Spinal cord (tissue), 10 donors: ENCODE results near the gene DYSF. TPM values are rescaled to one million over a fixed set of nuclear protein-coding genes. Genes with fewer than 3 reads are reported as not detected.

Experiments
- DNase-seq, 6 donors: peaks; one replicate each; pipeline versions ENCODE4 v3.0.0 to v3.0.0-alpha.2; 2013 to 2015; ENCODE audit warnings: low spot score in 6 of 6, low read depth in 4 of 6
- H3K27ac ChIP-seq: one replicate; pipeline ENCODE4 v1.5.1; 2013; ENCODE audit warnings: low read depth, low read length, control low read depth
- H3K27me3 ChIP-seq: one replicate; pipeline ENCODE4 v1.6.1; 2013; ENCODE audit warnings: low read length; ENCODE audit not compliant: control insufficient read depth, insufficient read depth
- H3K36me3 ChIP-seq: one replicate; pipeline ENCODE4 v1.6.1; 2013; ENCODE audit warnings: low read length; ENCODE audit not compliant: control insufficient read depth, insufficient read depth
- H3K4me1 ChIP-seq: one replicate; pipeline ENCODE4 v1.6.1; 2013; ENCODE audit warnings: low read length; ENCODE audit not compliant: control insufficient read depth, insufficient read depth
- H3K4me3 ChIP-seq: one replicate; pipeline ENCODE4 v1.5.1; 2013; ENCODE audit warnings: low read depth, low read length, control low read depth
- H3K9me3 ChIP-seq: one replicate; pipeline ENCODE4 v1.6.1; 2013; ENCODE audit warnings: low read length; ENCODE audit not compliant: control insufficient read depth, insufficient read depth
- WGBS: methylation state at CpG from one replicate; pipeline ENCODE4 v1.1.5; 2013; ENCODE audit warnings: missing lambda C conversion rate; ENCODE audit not compliant: insufficient coverage; 5-methylcytosine and 5-hydroxymethylcytosine counted together
- polyA plus RNA-seq, 2 donors: library from polyadenylated mRNA; unstranded; fragments of 120-200 nt; gene quantifications; one replicate each; pipeline ENCODE4 v1.2.1, GENCODE V29; 2013; ENCODE audit not compliant: insufficient read length in 2 of 2
- total RNA-seq, 2 donors: library from RNA; depleted of rRNA in 1 of 2; stranded (reverse); fragments of 120-200 nt in 1 of 2; fragments of >200 nt in 1 of 2; gene quantifications; one replicate each; pipeline versions ENCODE4 v1.2.3 to v1.2.4, GENCODE V29; 2013 to 2014
- donor health status: healthy.

The DYSF gene
- total and polyA plus RNA-seq, 4 donors, result 3.5 to 12.0 (median 6.7) TPM

DNA sequence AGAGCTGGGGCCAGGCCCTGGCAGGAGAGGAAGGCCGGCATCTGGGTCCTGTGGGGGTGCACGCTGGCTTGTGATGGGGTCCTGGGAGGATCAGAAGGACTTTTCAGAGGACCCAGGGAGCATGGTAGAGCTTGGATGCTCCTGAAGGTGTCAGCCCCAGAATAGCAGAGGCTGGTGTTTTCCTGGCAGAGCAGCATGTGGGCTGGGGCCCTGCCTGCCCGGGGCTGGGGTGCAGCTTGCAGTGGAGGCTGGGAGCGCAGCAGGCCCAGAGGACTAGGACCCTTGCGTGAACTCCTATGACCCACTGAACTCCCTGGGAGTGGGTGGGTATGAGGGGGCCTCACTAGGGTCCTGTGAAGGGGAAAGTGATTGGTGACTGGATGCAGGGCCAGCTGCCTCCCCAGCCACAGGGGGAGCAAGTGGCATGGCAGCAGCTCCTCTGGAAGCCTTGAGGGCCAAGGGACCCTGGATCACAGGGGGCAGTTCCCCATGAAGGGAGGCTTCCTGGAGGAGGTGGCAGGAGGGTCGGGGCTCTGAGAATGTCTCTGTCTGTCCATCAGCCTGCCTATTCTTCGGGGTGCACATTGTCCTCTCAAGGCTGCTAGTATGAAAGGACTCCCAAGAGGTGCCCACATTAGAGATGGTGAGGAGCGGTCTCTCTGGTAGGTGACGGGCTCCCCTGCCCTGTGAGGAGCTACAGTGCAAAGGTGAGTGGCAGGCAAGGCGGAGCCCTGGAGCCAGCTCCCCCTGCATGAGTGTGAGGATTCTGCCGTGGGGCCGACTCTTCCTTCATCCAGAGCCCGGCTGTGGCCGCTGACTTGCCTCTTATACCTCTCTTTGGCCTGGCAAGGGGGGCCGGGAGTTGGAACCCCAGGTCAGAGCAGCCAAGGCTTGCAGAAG is 249.0 kb downstream of the DYSF start:
- no peak for DNase-seq
- H3K4me3 ChIP-seq, result no peak overlapping the region
- H3K27ac ChIP-seq, result no peak overlapping the region
- H3K36me3 ChIP-seq, result no peaks in the 10 kb centered on the region
- peaks cover 51% of the 10 kb centered on the region for H3K4me1 ChIP-seq
- H3K27me3 ChIP-seq, result no peaks in the 10 kb centered on the region
- no peaks in the 10 kb centered on the region for H3K9me3 ChIP-seq
- WGBS, result 83% methylated on average over 15 of the region's 15 CpGs

DNA sequence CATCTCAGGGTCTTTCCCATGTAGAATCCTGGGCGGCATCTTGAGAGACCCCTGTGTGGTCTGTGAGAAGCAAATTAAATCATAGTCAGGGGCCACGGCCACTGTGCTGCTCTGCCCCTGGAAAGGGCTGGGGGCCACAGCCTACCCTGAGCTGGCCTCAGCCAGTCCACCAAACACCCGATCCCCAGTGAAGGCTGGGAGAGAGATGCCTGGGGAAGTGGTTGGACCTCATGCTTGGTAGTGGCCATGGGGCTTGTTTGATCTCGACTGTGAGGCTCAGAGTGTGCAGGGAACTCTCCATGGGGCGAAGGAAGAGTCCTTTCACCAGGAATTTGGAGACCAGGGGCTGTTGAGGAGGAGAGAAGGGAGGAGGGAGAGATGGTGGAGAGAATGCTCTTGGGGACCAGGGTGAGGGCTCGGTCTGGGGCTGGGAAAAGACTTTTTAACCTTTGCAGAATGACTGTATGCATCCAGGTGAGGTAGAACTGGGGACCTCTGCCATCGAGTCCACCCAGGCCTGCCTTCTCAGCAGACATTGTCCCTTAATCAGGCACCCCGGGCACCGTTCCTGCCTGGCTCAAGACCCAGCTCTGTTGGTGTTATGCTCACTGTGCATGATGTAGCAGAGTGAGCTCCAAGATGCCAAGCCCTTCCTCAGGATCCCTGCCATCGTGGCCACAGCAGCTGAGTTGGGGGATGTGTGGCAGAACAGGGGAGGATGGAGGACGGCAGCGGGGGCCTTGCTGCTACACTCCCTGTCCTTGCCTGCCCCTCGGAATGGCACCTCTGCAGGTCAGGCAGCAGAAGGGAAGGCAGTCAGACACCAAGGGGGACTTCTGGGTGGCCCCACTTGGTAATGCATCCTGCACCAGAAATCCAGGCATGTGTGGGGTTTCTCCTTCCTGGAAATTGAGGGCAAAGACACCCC is 249.9 kb downstream of the DYSF start:
- H3K36me3 ChIP-seq, result no peaks in the 10 kb centered on the region
- H3K27ac ChIP-seq, result no peak overlapping the region
- 82% methylated on average over 13 of the region's 13 CpGs for WGBS
- no peaks in the 10 kb centered on the region for H3K27me3 ChIP-seq
- no peaks in the 10 kb centered on the region for H3K9me3 ChIP-seq
- H3K4me3 ChIP-seq, result no peak overlapping the region
- peaks cover 51% of the 10 kb centered on the region for H3K4me1 ChIP-seq
- no peak for DNase-seq

DNA sequence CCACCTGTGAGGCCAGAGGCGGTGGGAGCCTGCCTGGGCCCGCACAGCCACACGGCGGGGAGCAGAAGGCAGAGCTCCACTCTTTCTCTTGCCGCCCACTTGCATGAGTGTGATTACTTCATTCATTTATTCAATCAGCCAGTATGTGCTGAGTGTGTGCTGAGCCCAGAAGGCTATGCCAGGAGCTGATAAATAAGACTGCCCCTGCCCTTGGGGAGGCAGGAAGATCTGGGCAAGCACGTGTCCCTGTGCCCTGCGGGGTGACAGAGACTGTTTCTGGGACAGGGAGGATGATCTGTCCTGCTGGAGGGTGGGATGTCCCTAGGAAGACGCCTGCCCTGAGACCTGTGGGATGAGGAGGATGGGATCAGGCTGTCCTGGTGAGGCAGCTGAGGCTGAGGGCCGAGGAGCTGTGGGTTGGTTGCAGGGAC is 250.8 kb downstream of the DYSF start:
- Histone ChIP-seq H3K27ac (no peak overlapping the region), H3K9me3 (no peaks in the 10 kb centered on the region), H3K27me3 (no peaks in the 10 kb centered on the region), H3K4me1 (peaks cover 51% of the 10 kb centered on the region), H3K36me3 (no peaks in the 10 kb centered on the region), H3K4me3 (no peak overlapping the region)
- DNase-seq, result no peak
- 79% methylated on average over 4 of the region's 9 CpGs for WGBS

DNA sequence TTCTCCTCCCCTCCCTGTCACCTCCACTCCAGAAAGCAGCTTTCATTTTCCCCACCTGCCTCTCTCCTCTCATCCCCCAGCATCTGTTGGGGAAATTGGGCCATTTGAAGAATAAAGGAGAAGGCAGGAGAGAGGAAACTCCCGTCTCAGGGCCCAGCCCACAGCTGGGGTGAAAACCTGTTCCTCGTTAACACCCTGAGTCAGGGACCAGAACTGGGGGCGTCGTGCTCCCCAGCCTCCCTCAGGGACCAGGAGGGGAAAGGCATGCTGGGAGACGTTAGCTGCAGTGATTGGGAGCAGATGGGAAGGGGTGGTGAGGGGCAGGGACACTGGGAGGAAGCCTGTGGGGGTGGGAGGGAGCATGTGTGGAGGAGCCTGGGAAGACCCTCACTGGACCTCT is 251.3 kb downstream of the DYSF start:
- WGBS, result 77% methylated on average over 5 of the region's 5 CpGs
- H3K4me3 ChIP-seq, result no peak overlapping the region
- no peak overlapping the region for H3K27ac ChIP-seq
- H3K27me3 ChIP-seq, result no peaks in the 10 kb centered on the region
- peaks cover 50% of the 10 kb centered on the region for H3K4me1 ChIP-seq
- H3K36me3 ChIP-seq, result no peaks in the 10 kb centered on the region
- no peaks in the 10 kb centered on the region for H3K9me3 ChIP-seq
- DNase-seq, result no peak

DNA sequence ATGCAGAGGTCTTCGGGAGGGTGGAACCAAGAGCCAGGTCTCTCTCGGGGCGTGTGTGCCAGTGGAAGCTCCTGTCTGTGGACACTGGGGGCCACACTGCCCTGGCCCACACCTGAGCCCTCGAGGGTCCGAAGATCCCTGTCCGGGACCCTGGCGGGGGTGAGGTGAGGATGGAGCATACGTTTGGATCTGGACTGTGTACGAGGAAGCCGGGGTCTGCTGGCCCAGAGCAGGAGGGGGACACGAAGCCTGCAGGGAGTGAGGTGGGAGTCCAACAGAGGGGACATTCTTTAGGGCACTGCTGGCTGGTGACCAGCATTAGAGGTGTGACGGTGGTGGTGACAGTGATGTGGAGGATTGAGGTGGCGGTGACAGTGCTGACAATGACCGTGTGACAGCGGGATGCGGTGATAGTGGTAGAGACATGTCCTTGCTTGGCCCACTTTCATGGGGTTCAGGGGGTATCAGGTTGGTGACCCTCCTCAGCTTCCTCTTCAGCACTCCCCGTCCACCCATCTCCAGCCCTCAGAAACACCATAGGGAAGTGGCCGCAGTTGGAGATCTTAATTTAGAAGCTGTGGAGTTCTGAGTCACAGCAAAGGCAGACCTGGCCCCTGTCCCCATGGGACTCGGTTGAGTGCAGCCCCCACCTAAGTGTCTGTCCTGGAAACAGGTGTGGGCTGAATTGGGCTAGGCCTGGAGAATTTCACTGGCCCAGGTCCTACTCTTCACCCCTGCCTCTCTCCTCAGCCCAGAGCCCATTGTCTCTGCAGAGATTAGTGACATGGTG is 252.0 kb downstream of the DYSF start:
- 98% methylated on average over 17 of the region's 19 CpGs for WGBS
- H3K27me3 ChIP-seq, result no peaks in the 10 kb centered on the region
- peaks cover 43% of the 10 kb centered on the region for H3K4me1 ChIP-seq
- no peak overlapping the region for H3K27ac ChIP-seq
- no peak for DNase-seq
- no peaks in the 10 kb centered on the region for H3K9me3 ChIP-seq
- H3K36me3 ChIP-seq, result no peaks in the 10 kb centered on the region
- no peak overlapping the region for H3K4me3 ChIP-seq

DNA sequence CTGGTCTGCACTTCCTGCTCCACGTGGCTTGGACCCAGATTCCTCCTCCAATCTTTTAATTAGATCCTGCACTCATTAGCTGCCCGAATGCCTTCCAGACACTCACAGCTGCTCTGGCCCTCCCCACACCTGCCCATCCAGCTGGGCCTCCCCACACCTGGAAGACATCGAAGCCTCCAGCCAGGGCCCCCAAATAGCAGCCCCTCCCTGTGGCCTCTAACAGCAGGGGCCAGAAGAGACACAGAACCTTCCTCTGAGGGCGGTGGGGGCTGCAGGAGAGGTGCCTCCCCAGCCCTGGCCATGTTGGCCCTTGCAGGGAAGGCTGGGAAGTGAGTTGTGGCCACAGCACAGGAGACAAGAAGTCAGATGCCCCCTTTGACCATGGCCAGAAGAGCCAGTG is 252.8 kb downstream of the DYSF start:
- Histone ChIP-seq H3K4me3 (no peak overlapping the region), H3K36me3 (no peaks in the 10 kb centered on the region), H3K4me1 (peaks cover 35% of the 10 kb centered on the region), H3K27me3 (no peaks in the 10 kb centered on the region), H3K27ac (no peak overlapping the region), H3K9me3 (no peaks in the 10 kb centered on the region)
- 67% methylated on average over 3 of the region's 4 CpGs for WGBS
- no peak for DNase-seq

DNA sequence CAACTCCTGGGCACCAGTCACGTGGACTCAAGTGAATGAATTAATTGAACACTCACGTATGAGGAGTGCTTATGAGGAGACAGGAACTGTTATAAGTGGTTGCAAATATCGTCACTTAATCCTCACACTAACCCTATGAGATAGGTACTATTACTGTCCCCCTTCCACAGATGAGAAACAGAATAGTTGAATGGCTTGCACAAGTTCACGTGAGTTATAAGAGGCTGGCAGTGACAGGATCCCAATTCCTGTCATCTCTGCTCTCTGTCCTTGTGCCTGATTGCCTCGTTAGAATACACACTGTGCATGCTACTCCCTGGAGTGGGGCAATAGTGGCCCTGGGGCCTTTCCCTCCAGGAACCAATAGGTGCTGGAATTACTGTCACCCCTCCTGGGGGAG is 253.5 kb downstream of the DYSF start:
- no peak for DNase-seq
- peaks cover 28% of the 10 kb centered on the region for H3K4me1 ChIP-seq
- H3K4me3 ChIP-seq, result no peak overlapping the region
- 73% methylated on average over 2 of the region's 5 CpGs for WGBS
- no peaks in the 10 kb centered on the region for H3K27me3 ChIP-seq
- H3K9me3 ChIP-seq, result no peaks in the 10 kb centered on the region
- no peaks in the 10 kb centered on the region for H3K36me3 ChIP-seq
- H3K27ac ChIP-seq, result no peak overlapping the region

DNA sequence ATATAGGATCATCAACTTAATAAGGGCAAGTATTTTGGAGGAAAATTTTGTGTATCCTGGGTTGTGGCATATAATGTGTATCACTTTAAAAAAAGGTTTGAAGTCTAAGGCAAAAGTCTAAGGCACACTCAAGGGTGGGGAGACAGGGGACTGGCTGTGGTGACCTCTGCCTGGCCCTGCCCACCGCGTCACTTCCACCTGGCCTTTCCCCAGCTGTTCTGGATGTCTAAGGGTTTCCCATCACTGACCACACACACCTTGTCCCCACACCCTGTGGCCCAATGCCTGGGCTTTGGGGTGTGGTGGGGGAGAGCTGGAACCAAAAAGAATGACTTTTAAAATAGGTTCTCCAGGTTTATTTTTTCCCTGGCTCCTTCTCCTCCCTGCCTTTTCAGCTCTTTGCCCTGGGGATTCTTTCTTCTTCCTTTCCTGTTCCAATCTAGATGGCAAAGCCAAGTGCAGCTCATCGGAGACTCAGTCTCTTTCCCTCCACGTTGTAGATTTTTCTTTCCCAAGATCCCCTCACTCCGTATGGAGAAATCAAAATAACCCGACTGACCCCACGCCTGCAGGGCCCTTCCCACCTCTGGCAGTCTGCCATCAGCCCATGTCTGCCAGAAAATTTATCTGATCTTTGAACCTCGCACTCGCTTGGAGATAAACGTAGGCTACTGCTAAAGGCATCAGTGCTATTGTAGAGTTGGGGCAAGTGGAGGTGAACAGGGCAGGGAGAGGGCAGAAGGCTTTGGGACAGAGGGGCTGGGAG is 257.2 kb downstream of the DYSF start:
- no peaks in the 10 kb centered on the region for H3K27me3 ChIP-seq
- 63% methylated on average over 8 of the region's 10 CpGs for WGBS
- H3K27ac ChIP-seq, result no peak overlapping the region
- H3K4me1 ChIP-seq, result no peaks in the 10 kb centered on the region
- H3K36me3 ChIP-seq, result no peaks in the 10 kb centered on the region
- no peak overlapping the region for H3K4me3 ChIP-seq
- no peaks in the 10 kb centered on the region for H3K9me3 ChIP-seq
- no peak for DNase-seq
